Fibroblast of mammary gland (primary cell): ENCODE data around the gene RGL3.
"Not testable (repeated sequence)": the region's sequence is repeated elsewhere in the genome, so short reads cannot be mapped to it uniquely, and the experiment has no call there.

Experiments used
- DNase-seq: peaks from one replicate; pipeline ENCODE4 v3.0.0-alpha.2; 2010; ENCODE audit warnings: low read depth
- H3K4me3 ChIP-seq: 2 replicates; pipeline ENCODE4 v1.5.1; 2011; ENCODE audit warnings: low read depth, mild to moderate bottlenecking, low read length, moderate library complexity; ENCODE audit not compliant: control insufficient read depth
- CTCF ChIP-seq: conservative IDR thresholded peaks from 2 replicates; pipeline ENCODE4 v1.5.1; 2011; ENCODE audit warnings: low read depth, low read length, inconsistent platforms; ENCODE audit not compliant: control insufficient read depth, insufficient read depth

The RGL3 gene

DNA sequence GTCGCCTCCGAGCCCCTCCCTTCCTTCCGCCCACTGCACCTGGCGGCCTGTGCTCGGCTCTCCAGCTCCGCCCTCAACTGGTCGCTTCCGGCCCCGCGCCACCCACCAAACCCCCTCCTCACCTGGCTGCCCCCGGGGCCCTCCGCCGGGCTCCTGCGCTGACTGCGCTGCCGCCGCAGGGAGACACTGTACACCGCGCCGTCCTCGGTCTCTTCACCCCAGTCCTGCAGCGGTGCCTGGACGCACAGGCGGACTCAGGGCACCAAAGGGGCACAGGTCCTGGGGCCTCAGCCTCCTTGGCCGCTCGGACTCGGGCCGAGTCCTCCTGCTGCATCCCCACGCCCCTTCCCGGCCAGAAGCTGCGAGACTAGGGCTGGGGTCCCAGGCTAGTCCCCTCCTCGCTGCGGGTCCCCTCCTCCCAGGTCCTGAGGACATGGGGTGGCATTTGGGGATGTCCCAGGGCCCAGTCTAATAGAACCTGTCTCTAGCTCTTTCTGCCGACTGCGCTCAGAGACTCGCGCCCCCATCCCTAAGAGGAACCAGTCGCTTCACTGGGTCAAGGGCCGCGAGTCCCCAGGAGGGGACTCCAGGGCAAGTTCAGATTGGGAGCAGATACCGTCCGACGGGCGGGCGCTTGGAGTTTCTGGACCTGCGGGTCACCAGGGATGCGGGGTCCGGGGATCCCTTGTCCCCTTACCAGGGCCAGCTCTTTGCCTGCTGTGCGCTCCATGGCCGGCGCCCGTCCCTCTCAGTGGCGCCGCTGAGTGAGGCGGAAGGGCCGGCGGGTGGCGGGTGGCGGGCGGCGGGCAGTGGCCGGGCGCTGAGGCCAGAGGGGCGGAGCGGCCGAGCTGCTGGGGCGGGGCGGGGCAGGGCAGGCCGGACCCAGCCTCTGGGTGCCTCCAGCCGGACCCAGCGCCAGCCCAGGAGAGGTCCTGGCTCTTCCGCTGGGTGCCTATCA is at the start of gene RGL3:
TSS of gene RGL3 (minus strand) at position 766 of the 958 bp plus-strand sequence. CDS start at position 730, 36 bp downstream.
- DNase-seq: no peak
- no peak within 1 kb of the TSS for H3K4me3 ChIP-seq
- no peak for TF ChIP-seq CTCF

- DNase-seq, H3K4me3 ChIP-seq: not testable (repeated sequence)
Measured at GRCh38 chr19:11468266-11468845, 49.2 kb upstream of the RGL3 start.

- no peak for DNase-seq
- TF ChIP-seq CTCF: no peak
- H3K4me3 ChIP-seq: no peak overlapping the region
Measured at GRCh38 chr19:11465600-11465999, 46.5 kb upstream of the RGL3 start.

GRCh38 chr19:11464333-11465265 is 45.5 kb upstream of the RGL3 start:
- no peak overlapping the region for H3K4me3 ChIP-seq
- no peak for DNase-seq
- TF ChIP-seq CTCF: no peak

- DNase-seq: no peak
- TF ChIP-seq CTCF: no peak
- H3K4me3 ChIP-seq: no peak overlapping the region
Measured at GRCh38 chr19:11463391-11463790, 44.3 kb upstream of the RGL3 start.

GRCh38 chr19:11461453-11461852 is 42.3 kb upstream of the RGL3 start:
- DNase-seq: no peak
- H3K4me3 ChIP-seq: no peak overlapping the region
- TF ChIP-seq CTCF: no peak
